NT2/D1 (cell line): ENCODE measurements around the gene ANGEL1.

Experiments used
- YY1 ChIP-seq: IDR thresholded peaks from 2 replicates; pipeline ENCODE4 v1.6.1; 2011; ENCODE audit not compliant: insufficient read length, insufficient read depth
- ZNF274 ChIP-seq: IDR thresholded peaks from 2 replicates; pipeline ENCODE4 v1.6.1; 2011; ENCODE audit warnings: mild to moderate bottlenecking, low read depth, low read length

DNA sequence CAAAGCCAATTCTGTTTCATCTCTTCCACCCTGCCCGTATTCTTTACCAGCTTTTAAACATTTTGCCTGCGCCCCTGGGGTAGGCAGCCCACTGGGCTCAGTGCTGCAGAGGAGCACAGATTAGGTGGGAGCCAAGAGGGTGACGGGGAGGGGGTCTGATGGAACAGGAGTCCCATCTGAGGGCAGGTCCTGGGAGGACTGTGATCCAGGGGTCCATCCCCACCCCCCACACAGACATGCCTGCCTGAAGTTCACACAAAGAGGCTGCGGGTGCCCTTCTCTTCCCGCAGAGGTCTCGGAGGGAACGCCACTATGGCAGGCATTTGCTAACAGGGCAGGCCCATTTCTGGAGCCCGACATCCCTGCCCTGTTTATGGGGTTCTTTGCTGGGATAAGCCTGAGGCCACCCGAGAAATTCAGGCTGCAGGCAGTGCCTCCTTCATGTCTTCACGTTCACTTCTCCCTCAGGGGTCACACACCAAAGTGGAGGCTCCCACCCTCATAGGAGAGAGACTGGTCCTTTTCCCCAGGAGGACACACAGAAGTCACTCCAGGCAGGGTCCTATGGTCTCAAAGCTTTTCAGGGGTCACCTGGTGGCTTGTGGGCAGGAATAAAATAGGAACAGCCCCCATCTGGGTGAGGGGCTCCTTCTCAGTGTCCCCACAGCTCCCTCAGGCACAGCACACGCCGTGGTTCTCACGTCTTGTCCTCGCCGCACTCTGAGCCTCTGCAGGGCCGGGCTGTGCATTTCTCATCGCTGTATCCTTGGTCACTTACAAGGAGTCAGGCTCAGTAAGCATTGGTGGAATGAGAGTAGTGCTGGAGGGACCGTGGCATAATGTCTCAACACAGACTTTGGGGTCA is 38.5 kb downstream of the ANGEL1 start:
- TF ChIP-seq ZNF274 (no peak), YY1 (no peak)
